ENCODE measurements around the gene ZDHHC13.

- TF ChIP-seq CTCF (IDR thresholded peaks at IDR 0.05 in 2 of 3, conservative IDR thresholded peaks at IDR 0.05 in 1 of 3; ENCODE audit: borderline replicate concordance in 1 of 3, insufficient read depth in 1 of 3, low read depth in 2 of 3, low read length in 2 of 3): no peak
- TF ChIP-seq CEBPB (IDR thresholded peaks at IDR 0.05; ENCODE audit: low read depth): no peak
- no peak for TF ChIP-seq POLR2AphosphoS5 (IDR thresholded peaks at IDR 0.05; ENCODE audit: low read depth, low read length)
- TF ChIP-seq ZNF274 (IDR thresholded peaks at IDR 0.05; ENCODE audit: low read depth, low read length): no peak
- TF ChIP-seq MAX (IDR thresholded peaks at IDR 0.05): no peak
- TF ChIP-seq JUND (IDR thresholded peaks at IDR 0.05): no peak
- no peak for TF ChIP-seq POLR2A (IDR thresholded peaks at IDR 0.05; ENCODE audit: borderline replicate concordance, extremely low read depth, insufficient read depth, insufficient read length)
- no peak for TF ChIP-seq SP1 (IDR thresholded peaks at IDR 0.05; ENCODE audit: low read depth)
- no peak for TF ChIP-seq FOSL1 (IDR thresholded peaks at IDR 0.05; ENCODE audit: low read depth)
These were observed 22.1 kb upstream of the ZDHHC13 start for GRCh38 chr11:19094859-19095258.

Data from HCT116 (cell line).